SJCRH30 (cell line): ENCODE results near the gene FOSL2. TPM values are rescaled to one million over a fixed set of nuclear protein-coding genes. Genes with fewer than 3 reads are reported as not detected.
A peak's percentile ranks its signal among the peaks of the same experiment; 100 is the strongest.
"Not testable (repeated sequence)": the region's sequence is repeated elsewhere in the genome, so short reads cannot be mapped to it uniquely, and the experiment has no call there.

ENCODE experiments used
- DNase-seq, 2 experiments: peaks; one replicate each; pipeline ENCODE4 v3.0.0-alpha.2; 2015 to 2020
- H3K27ac ChIP-seq: fragments of 250-450 bp; sonication (Bioruptor Pico); 2 replicates; pipeline ENCODE4 v1.5.1; 2020; ENCODE audit warnings: mild to moderate bottlenecking, moderate library complexity
- H3K27me3 ChIP-seq: fragments of 250-450 bp; sonication (Bioruptor Pico); 2 replicates; pipeline ENCODE4 v1.5.1; 2020; ENCODE audit warnings: mild to moderate bottlenecking, moderate library complexity
- H3K36me3 ChIP-seq: fragments of 250-450 bp; sonication (Bioruptor Pico); 2 replicates; pipeline ENCODE4 v1.5.1; 2020; ENCODE audit warnings: mild to moderate bottlenecking, moderate library complexity
- H3K4me1 ChIP-seq: fragments of 250-450 bp; sonication (Bioruptor Pico); 2 replicates; pipeline ENCODE4 v1.5.1; 2020; ENCODE audit warnings: mild to moderate bottlenecking, moderate library complexity
- H3K4me3 ChIP-seq: fragments of 250-450 bp; sonication (Bioruptor Pico); 2 replicates; pipeline ENCODE4 v1.5.1; 2020; ENCODE audit warnings: mild to moderate bottlenecking, moderate library complexity
- H3K9me3 ChIP-seq: fragments of 250-450 bp; sonication (Bioruptor Pico); replicated peaks from 2 replicates; pipeline ENCODE4 v1.5.1; 2020; ENCODE audit warnings: mild to moderate bottlenecking, moderate library complexity
- total RNA-seq: library from RNA; depleted of rRNA; stranded (reverse); fragments of >200 nt; shearing (Covaris generic); gene quantifications from 2 replicates; pipeline ENCODE4 v1.2.3, GENCODE V29; 2014

The FOSL2 gene
- total RNA-seq, 1 experiment from 2014 or later, result 30.7 TPM

GRCh38 chr2:28362991-28363521, 29.6 kb upstream of the FOSL2 start:
- no peak overlapping the region for H3K27ac ChIP-seq
- no peaks in the 10 kb centered on the region for H3K27me3 ChIP-seq
- H3K4me3 ChIP-seq, result no peak overlapping the region
- H3K36me3 ChIP-seq, result no peaks in the 10 kb centered on the region
- H3K9me3 ChIP-seq, result no peaks in the 10 kb centered on the region
- DNase-seq, result no peak
- H3K4me1 ChIP-seq, result peaks cover 85% of the 10 kb centered on the region

GRCh38 chr2:28363686-28364280, 28.9 kb upstream of the FOSL2 start:
- Histone ChIP-seq H3K9me3 (no peaks in the 10 kb centered on the region), H3K27me3 (no peaks in the 10 kb centered on the region), H3K4me1 (peaks cover 80% of the 10 kb centered on the region), H3K36me3 (no peaks in the 10 kb centered on the region), H3K4me3 (no peak overlapping the region), H3K27ac (no peak overlapping the region; the same call in 1 of the 2 replicates)
- no peak for DNase-seq

GRCh38 chr2:28364610-28365009, 28.0 kb upstream of the FOSL2 start:
- H3K27me3 ChIP-seq, result no peaks in the 10 kb centered on the region
- DNase-seq, result peak; percentile 71 to 73
- no peaks in the 10 kb centered on the region for H3K36me3 ChIP-seq
- peaks cover 72% of the 10 kb centered on the region for H3K4me1 ChIP-seq
- peak overlapping the region; percentile 94 for H3K27ac ChIP-seq
- H3K9me3 ChIP-seq, result no peaks in the 10 kb centered on the region
- H3K4me3 ChIP-seq, result no peak overlapping the region

- peaks cover 66% of the 10 kb centered on the region for H3K4me1 ChIP-seq
- H3K9me3 ChIP-seq, result no peaks in the 10 kb centered on the region
- no peaks in the 10 kb centered on the region for H3K36me3 ChIP-seq
- H3K27ac ChIP-seq, result peak overlapping the region; percentile 94
- H3K4me3 ChIP-seq, result no peak overlapping the region
- H3K27me3 ChIP-seq, result no peaks in the 10 kb centered on the region
- DNase-seq, result peak; percentile 92 to 98
Observed at GRCh38 chr2:28365158-28365557, 27.5 kb upstream of the FOSL2 start.

GRCh38 chr2:28366149-28366495, 26.5 kb upstream of the FOSL2 start:
- peaks cover 65% of the 10 kb centered on the region for H3K4me1 ChIP-seq
- no peaks in the 10 kb centered on the region for H3K36me3 ChIP-seq
- H3K27me3 ChIP-seq, result no peaks in the 10 kb centered on the region
- peak overlapping the region; percentile 94 for H3K27ac ChIP-seq
- no peaks in the 10 kb centered on the region for H3K9me3 ChIP-seq
- no peak overlapping the region for H3K4me3 ChIP-seq
- no peak for DNase-seq

- Histone ChIP-seq H3K36me3 (no peaks in the 10 kb centered on the region), H3K4me3 (no peak overlapping the region), H3K4me1 (peaks cover 61% of the 10 kb centered on the region), H3K27me3 (no peaks in the 10 kb centered on the region), H3K9me3 (peaks cover 2% of the 10 kb centered on the region; the same call in 1 of the 2 replicates), H3K27ac (peak overlapping the region; percentile 94; the same call in 1 of the 2 replicates)
- DNase-seq, result peak; percentile 48 to 71
Observed at GRCh38 chr2:28366496-28367282, 26.0 kb upstream of the FOSL2 start.

- Histone ChIP-seq H3K9me3 (peaks cover 9% of the 10 kb centered on the region; the same call in 1 of the 2 replicates), H3K27ac (no peak overlapping the region), H3K4me3 (no peak overlapping the region), H3K27me3 (no peaks in the 10 kb centered on the region), H3K36me3 (no peaks in the 10 kb centered on the region), H3K4me1 (peaks cover 52% of the 10 kb centered on the region)
- no peak for DNase-seq
Observed at GRCh38 chr2:28367667-28368356, 24.8 kb upstream of the FOSL2 start.

- Histone ChIP-seq H3K9me3 (peaks cover 9% of the 10 kb centered on the region; the same call in 1 of the 2 replicates), H3K27ac (no peak overlapping the region), H3K4me3 (no peak overlapping the region), H3K36me3 (no peaks in the 10 kb centered on the region), H3K27me3 (no peaks in the 10 kb centered on the region), H3K4me1 (peaks cover 46% of the 10 kb centered on the region)
- no peak for DNase-seq
Observed at GRCh38 chr2:28368357-28368798, 24.3 kb upstream of the FOSL2 start.

- H3K4me3 ChIP-seq, result no peak overlapping the region
- H3K36me3 ChIP-seq, result no peaks in the 10 kb centered on the region
- H3K27me3 ChIP-seq, result no peaks in the 10 kb centered on the region
- peaks cover 39% of the 10 kb centered on the region for H3K4me1 ChIP-seq
- H3K27ac ChIP-seq, result no peak overlapping the region
- DNase-seq, result no peak
- H3K9me3 ChIP-seq, result peaks cover 9% of the 10 kb centered on the region; the same call in 1 of the 2 replicates
Observed at GRCh38 chr2:28369358-28369757, 23.3 kb upstream of the FOSL2 start.

GRCh38 chr2:28370354-28370753, 22.3 kb upstream of the FOSL2 start:
- no peak overlapping the region for H3K4me3 ChIP-seq
- peaks cover 9% of the 10 kb centered on the region; the same call in 1 of the 2 replicates for H3K9me3 ChIP-seq
- DNase-seq, result no peak
- no peaks in the 10 kb centered on the region for H3K36me3 ChIP-seq
- no peak overlapping the region for H3K27ac ChIP-seq
- H3K27me3 ChIP-seq, result no peaks in the 10 kb centered on the region
- peaks cover 29% of the 10 kb centered on the region for H3K4me1 ChIP-seq

- not testable (repeated sequence) for H3K4me3 ChIP-seq, H3K9me3 ChIP-seq, H3K27ac ChIP-seq, DNase-seq, H3K27me3 ChIP-seq, H3K36me3 ChIP-seq
- H3K4me1 ChIP-seq, result peaks cover 15% of the 10 kb centered on the region
Observed at GRCh38 chr2:28371728-28372127, 20.9 kb upstream of the FOSL2 start.

- Histone ChIP-seq H3K4me3 (no peak overlapping the region), H3K27me3 (no peaks in the 10 kb centered on the region), H3K27ac (no peak overlapping the region), H3K36me3 (no peaks in the 10 kb centered on the region), H3K4me1 (peaks cover 24% of the 10 kb centered on the region), H3K9me3 (peaks cover 9% of the 10 kb centered on the region; the same call in 1 of the 2 replicates)
- no peak for DNase-seq
Observed at GRCh38 chr2:28373854-28374253, 18.8 kb upstream of the FOSL2 start.

GRCh38 chr2:28374331-28374730, 18.3 kb upstream of the FOSL2 start:
- Histone ChIP-seq H3K9me3 (peaks cover 9% of the 10 kb centered on the region; the same call in 1 of the 2 replicates), H3K27ac (no peak overlapping the region), H3K4me1 (peaks cover 28% of the 10 kb centered on the region), H3K4me3 (no peak overlapping the region), H3K27me3 (no peaks in the 10 kb centered on the region), H3K36me3 (no peaks in the 10 kb centered on the region)
- DNase-seq, result no peak

GRCh38 chr2:28375236-28375635, 17.4 kb upstream of the FOSL2 start:
- Histone ChIP-seq H3K27me3 (no peaks in the 10 kb centered on the region), H3K4me1 (peaks cover 30% of the 10 kb centered on the region), H3K36me3 (no peaks in the 10 kb centered on the region), H3K4me3 (no peak overlapping the region), H3K9me3 (peaks cover 9% of the 10 kb centered on the region; the same call in 1 of the 2 replicates), H3K27ac (no peak overlapping the region)
- DNase-seq, result no peak
